AG08396 (cell line): ENCODE data around the gene ATF7.
A peak's percentile ranks its signal among the peaks of the same experiment; 100 is the strongest.

Experiments used
- DNase-seq: peaks from one replicate; pipeline ENCODE4 v3.0.0; 2012; ENCODE audit warnings: low spot score, mixed read lengths

Gene ATF7

DNA sequence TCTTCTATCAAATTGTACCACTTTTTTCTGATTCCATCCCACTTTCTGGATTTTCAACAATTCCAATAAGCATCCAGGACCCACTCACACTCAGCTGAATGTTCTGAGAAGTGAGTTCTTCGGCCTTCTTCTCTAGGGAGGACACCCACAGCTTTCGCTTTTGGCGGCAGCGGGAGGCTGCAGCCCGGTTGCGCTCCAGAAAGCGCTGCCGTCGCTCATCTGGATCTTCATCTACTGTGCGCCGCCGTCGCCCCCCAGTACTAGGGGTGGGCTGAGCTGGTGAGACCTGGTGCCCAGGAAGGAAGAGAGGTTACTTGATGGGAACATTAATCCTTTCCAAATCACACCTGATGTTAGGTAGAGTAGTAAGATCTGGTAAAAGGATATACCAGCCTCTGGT lies 101.7 kb downstream of the ATF7 start:
- no peak for DNase-seq

GRCh38 chr12:53523131-53523530 lies 103.1 kb downstream of the ATF7 start:
- no peak for DNase-seq

DNA sequence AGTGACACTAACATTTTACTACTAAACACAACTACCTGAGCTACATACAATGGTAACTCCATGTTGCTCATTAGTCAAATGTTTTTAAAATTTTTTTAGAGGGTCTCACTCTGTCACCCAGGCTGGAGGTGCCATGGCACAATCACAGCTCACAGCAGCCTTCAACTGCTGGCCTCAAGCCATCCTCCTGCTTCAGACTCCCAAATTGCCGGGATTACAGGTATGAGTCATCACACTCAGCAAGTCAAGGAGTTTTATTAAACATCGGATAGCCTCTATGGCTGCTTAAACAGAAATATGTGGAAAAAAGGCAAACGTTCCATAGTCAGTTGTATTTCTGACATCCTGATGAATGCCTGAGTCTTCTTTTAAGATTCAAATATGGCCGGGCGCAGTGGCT lies 107.8 kb downstream of the ATF7 start:
- no peak for DNase-seq

- no peak for DNase-seq
Observed at GRCh38 chr12:53516758-53517455, 109.3 kb downstream of the ATF7 start.

GRCh38 chr12:53515291-53515680 lies 110.9 kb downstream of the ATF7 start:
- no peak for DNase-seq

GRCh38 chr12:53514628-53515290 lies 111.4 kb downstream of the ATF7 start:
- DNase-seq = no peak

DNA sequence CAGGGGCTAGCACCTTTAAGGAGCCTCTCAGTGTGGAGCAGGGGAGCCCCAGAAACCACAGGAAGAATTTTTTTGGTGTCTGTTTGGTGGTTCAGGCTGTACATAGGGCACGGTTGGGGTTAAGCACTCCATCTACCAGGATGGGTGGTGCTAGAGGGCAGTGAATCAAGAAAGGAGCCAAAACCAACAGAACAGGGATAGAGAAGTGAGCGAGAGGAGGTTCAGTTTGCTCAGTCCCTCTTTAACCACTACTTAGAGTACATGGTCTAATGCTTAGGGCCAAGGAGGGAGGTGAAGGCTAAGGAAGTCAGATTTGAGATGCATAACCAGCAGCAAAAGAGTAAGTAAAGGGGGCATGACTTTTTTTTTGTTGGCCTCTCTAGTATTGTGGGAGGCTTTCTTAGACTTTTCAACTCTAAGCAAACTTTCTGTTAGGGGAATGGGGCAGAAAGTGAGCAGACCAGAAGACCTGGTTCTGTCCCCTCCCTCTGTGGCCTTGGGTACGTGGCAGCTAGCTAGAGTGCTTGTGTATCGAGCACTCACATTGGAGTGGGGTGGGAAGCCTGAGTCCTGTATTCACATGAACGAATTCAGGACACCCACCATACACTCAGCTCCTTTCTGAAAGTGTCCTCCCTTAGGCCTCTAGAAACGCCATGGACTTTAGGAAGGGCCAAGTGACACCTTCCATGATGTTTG lies 112.3 kb downstream of the ATF7 start:
- DNase-seq = no peak

GRCh38 chr12:53510181-53510812 lies 115.9 kb downstream of the ATF7 start:
- no peak for DNase-seq

GRCh38 chr12:53508534-53509170 lies 117.5 kb downstream of the ATF7 start:
- peak; percentile 77 for DNase-seq

DNA sequence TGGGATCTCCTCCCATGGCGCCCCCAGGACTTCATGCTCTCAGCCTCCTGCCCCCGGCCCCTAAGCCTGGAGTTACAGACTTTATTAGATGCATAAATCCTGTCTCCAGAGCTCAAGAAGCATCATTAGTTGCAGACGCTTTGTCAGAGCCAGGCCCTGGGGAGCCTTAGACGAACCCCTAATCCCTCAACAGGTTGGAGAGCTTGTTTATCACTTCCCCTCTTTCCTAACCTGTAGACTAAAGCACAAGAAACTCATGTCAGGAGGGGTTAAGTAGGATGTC lies 118.6 kb downstream of the ATF7 start:
- DNase-seq = no peak

- DNase-seq = no peak
Observed at GRCh38 chr12:53506881-53507602, 119.1 kb downstream of the ATF7 start, which contains the start of gene NPFF. TSS of gene NPFF (minus strand) at chr12:53507484. CDS start at chr12:53507474, 10 bp downstream.

GRCh38 chr12:53506450-53506785 lies 119.8 kb downstream of the ATF7 start:
- DNase-seq = no peak

GRCh38 chr12:53505555-53506449 lies 120.4 kb downstream of the ATF7 start:
- no peak for DNase-seq

GRCh38 chr12:53505086-53505485 lies 121.1 kb downstream of the ATF7 start:
- peak; percentile 55 for DNase-seq

GRCh38 chr12:53504004-53504920 lies 121.9 kb downstream of the ATF7 start:
- no peak for DNase-seq

DNA sequence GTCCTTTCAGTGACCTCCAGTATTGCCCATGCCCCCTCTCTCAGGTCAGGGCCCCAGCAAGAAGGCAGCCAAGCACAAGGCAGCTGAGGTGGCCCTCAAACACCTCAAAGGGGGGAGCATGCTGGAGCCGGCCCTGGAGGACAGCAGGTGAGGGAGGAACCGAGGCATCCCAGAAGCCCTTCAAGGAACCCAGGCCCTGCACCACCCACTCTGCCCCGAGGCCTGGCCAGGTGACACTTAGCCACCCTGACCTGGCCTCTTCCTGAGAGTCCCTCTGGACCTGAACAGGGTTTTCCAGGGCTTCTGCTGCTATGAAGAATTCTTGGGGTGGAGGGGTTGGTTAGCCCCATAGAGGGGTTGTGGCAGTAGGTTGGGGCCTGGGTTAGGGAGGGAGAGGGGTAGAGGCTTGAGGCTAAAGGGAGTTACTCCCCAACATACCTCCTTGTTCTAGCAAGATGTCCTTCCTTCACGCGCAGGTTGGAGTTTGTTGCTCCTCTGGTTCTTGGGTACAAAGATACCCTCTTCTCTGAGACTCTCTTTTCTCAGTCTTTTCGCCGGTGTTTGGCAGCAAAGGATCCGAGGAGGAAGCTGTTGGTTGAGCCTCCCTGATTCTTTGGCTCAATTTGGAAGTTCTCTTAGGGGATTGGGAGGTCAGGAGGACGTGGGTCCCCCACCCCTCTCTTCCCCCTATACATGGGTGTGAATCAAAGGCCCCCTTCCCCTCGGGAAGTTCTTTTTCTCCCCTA lies 123.0 kb downstream of the ATF7 start:
- DNase-seq = no peak

- DNase-seq = no peak
Observed at GRCh38 chr12:53502331-53502730, 123.9 kb downstream of the ATF7 start.

DNA sequence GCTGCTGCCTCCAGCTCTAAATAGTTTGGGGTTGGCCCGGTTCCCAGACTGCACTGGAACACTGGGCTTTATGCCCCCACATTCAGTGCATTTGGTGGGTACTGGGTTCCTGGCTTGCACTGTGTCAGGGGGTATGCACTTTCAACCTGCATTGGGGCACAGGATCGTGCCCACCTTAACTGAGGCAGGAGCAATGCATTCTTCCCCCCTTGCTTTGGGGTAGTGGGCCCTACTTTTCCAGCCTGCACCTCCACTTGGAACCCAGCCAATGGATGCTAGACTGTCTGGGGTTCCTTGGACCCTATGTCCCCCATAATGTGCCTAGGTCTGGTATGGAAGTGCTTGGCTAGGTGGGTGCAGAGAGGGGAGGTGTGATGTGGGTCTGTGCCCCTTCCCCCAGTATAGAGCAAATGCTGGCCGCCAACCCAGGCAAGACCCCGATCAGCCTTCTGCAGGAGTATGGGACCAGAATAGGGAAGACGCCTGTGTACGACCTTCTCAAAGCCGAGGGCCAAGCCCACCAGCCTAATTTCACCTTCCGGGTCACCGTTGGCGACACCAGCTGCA lies 124.5 kb downstream of the ATF7 start:
- no peak for DNase-seq
